Measurements from ENCODE around the gene SPECC1. TPM values are rescaled to one million over a fixed set of nuclear protein-coding genes. Genes with fewer than 3 reads are reported as not detected.
"Not testable (repeated sequence)": the region's sequence is repeated elsewhere in the genome, so short reads cannot be mapped to it uniquely, and the experiment has no call there.

SPECC1 gene
- total and polyA plus RNA-seq, 2 experiments from 2014 or later, result 1.3 to 1.5 TPM

- DNase-seq; H3K4me2 ChIP-seq (ENCODE audit: unreplicated experiment); H3K27me3 ChIP-seq (replicated peaks; ENCODE audit: insufficient read depth); H3F3A ChIP-seq (ENCODE audit: insufficient read depth); H3K4me3 ChIP-seq; H2AFZ ChIP-seq; H3K4me1 ChIP-seq (ENCODE audit: insufficient read depth); H3K9me3 ChIP-seq (ENCODE audit: low read depth); in situ Hi-C loops (cut with MboI); H3K9me2 ChIP-seq (ENCODE audit: insufficient read depth); H3K36me3 ChIP-seq (ENCODE audit: low read depth); H3K27ac ChIP-seq; H4K20me1 ChIP-seq (ENCODE audit: insufficient read depth); H3K9ac ChIP-seq; H3K79me2 ChIP-seq (ENCODE audit: insufficient read depth): not testable (repeated sequence)
- WGBS, 2 experiments (ENCODE audit: low coverage in 1 of 2, low lambda C conversion rate in 2 of 2, missing lambda C conversion rate in 2 of 2), result 84 to 88% methylated on average over 4 of the region's 4 CpGs
Measured at GRCh38 chr17:20363846-20364245, 354.7 kb downstream of the SPECC1 start.

Small RNA genes lying within 50 kb of the gene (small RNA-seq; reads per million reads assigned to genes)
- gene AC008088.1 (ENCODE audit: low read depth, low replicate concordance) (not detected), gene RNU6-1057P (ENCODE audit: low read depth, low replicate concordance) (not detected), gene RNU6-258P (ENCODE audit: low read depth, low replicate concordance) (not detected), gene RNU6-467P (ENCODE audit: low read depth, low replicate concordance) (not detected)

Other genes starting within 250 kb of the SPECC1 start
- gene ULK2, start 141.4 kb upstream of the SPECC1 start, total RNA-seq (2014; rRNA removed; shearing (Covaris generic)), result 12.0 and 19.2 TPM in 2 replicates
- gene ULK2, start 141.4 kb upstream of the SPECC1 start, polyA plus RNA-seq (2016; fragmentation: Nextera tagmentation; extraction: Ambion mirVana), result 4.7 and 6.8 TPM in 2 replicates
- 24.8 and 26.5 TPM in 2 replicates for gene AKAP10, start 31.5 kb upstream of the SPECC1 start, total RNA-seq (2014; rRNA removed; shearing (Covaris generic))
- 18.0 and 18.7 TPM in 2 replicates for gene AKAP10, start 31.5 kb upstream of the SPECC1 start, polyA plus RNA-seq (2016; fragmentation: Nextera tagmentation; extraction: Ambion mirVana)

Data from GM23248 (cell line).